ENCODE data around the gene ASF1B. TPM values are rescaled to one million over a fixed set of nuclear protein-coding genes. Genes with fewer than 3 reads are reported as not detected.

ASF1B gene
- total and polyA plus RNA-seq, 2 experiments from 2014 or later = 33.3 to 36.9 TPM

GRCh38 chr19:14102102-14102696, 34.2 kb downstream of the ASF1B start:
- Histone ChIP-seq H4K20me1 (replicated peaks; ENCODE audit: insufficient read depth) (no peaks in the 10 kb centered on the region), H3K9me2 (ENCODE audit: insufficient read depth) (no peaks in the 10 kb centered on the region), H3K4me3 (no peak overlapping the region), H3K4me2 (no peak overlapping the region), H3K27ac (ENCODE audit: low read depth) (no peak overlapping the region), H3K4me1 (ENCODE audit: insufficient read depth) (no peaks in the 10 kb centered on the region), H3K27me3 (ENCODE audit: insufficient read depth) (no peaks in the 10 kb centered on the region), H2AFZ (no peak overlapping the region), H3K36me3 (ENCODE audit: insufficient read depth) (no peaks in the 10 kb centered on the region), H3K79me2 (replicated peaks; ENCODE audit: insufficient read depth) (no peaks in the 10 kb centered on the region), H3F3A (replicated peaks; ENCODE audit: low read depth) (0 out of 2 replicates have a peak, but pooled peaks cover 5% of the 10 kb centered on the region)
- TF ChIP-seq ZNF462 (CRISPR knock-in tag; IDR thresholded peaks at IDR 0.05) = no peak
- no peak for TF ChIP-seq CREB1 (CRISPR knock-in tag; IDR thresholded peaks at IDR 0.05; ENCODE audit: low read depth)
- TF ChIP-seq ZNF331 (CRISPR knock-in tag; IDR thresholded peaks at IDR 0.05; ENCODE audit: low read depth) = no peak
- TF ChIP-seq STAT1 (IDR thresholded peaks at IDR 0.05; ENCODE audit: unreplicated experiment) = no peak
- TF ChIP-seq ZNF114 (CRISPR knock-in tag; IDR thresholded peaks at IDR 0.05) = no peak
- TF ChIP-seq ETS1 (IDR thresholded peaks at IDR 0.05) = no peak
- no peak for TF ChIP-seq NANOG (IDR thresholded peaks at IDR 0.05; ENCODE audit: borderline replicate concordance)
- TF ChIP-seq CTCF (conservative IDR thresholded peaks at IDR 0.05; ENCODE audit: low read depth in 2 of 2) = no peak
- no peak for TF ChIP-seq POLR2AphosphoS5 (IDR thresholded peaks at IDR 0.05; ENCODE audit: low read depth)
- no peak for TF ChIP-seq REST (IDR thresholded peaks at IDR 0.05; ENCODE audit: unreplicated experiment)
- TF ChIP-seq EZH2 (IDR thresholded peaks at IDR 0.05; ENCODE audit: low read depth, unreplicated experiment) = no peak
- no peak for TF ChIP-seq EZH2phosphoT487 (IDR thresholded peaks at IDR 0.05; ENCODE audit: unreplicated experiment)
- TF ChIP-seq JUNB (IDR thresholded peaks at IDR 0.05; ENCODE audit: unreplicated experiment) = no peak
- H3K4me1 Mint-ChIP-seq = no peaks in the 10 kb centered on the region
- no peaks in the 10 kb centered on the region for H3K9me3 Mint-ChIP-seq
- H3K4me3 Mint-ChIP-seq = no peak overlapping the region
- no peaks in the 10 kb centered on the region for H3K27me3 Mint-ChIP-seq (ENCODE audit: insufficient read depth, low read depth, poor library complexity)
- no peak overlapping the region for H3K27ac Mint-ChIP-seq
- peaks cover 3% of the 10 kb centered on the region; the same call in 2 of the 3 replicates for H3K36me3 Mint-ChIP-seq (ENCODE audit: low read depth)
- DNase-seq (ENCODE audit: low spot score) (no peak), ATAC-seq (no peak)

Data from GM23338 (cell line).